ENCODE data around the gene FAM81A.
"Not testable (repeated sequence)": the region's sequence is repeated elsewhere in the genome, so short reads cannot be mapped to it uniquely, and the experiment has no call there.

Gene FAM81A

DNA sequence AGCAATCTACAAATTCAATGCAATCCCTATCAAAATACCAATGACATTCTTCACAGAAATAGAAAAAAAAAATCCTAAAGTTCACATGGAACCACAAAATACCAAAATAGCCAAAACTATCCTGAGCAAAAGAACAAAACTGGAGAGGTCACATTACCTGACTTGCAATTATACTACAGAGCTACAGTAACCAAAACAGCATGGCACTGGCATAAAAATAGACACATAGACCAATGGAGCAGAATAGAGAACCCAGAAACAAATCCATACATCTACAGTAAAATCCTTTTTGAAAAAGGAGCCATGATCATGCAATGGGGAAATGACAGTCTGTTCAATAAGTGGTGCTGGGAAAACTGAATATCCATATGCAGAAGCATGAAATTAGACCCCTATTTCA, 51.5 kb downstream of the FAM81A start:
- not testable (repeated sequence) for FAIRE-seq

DNA sequence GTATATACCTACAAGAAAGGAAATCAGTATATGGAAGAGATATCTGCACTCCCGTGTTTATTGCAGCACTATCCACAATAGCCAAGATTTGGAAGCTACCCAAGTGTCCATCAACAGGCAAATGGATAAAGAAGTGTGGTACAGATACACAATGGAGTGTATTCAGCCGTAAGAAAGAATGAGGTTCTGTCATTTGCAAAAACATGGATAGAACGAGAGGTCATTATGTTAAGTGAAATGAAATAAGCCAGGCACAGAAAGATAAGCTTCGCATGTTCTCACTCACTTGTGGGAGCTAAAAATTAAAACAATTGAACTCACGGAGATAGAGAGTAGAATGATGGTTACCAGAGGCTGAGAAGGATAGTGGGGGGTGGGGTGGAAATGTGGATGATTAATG, 53.1 kb downstream of the FAM81A start:
- FAIRE-seq, result no peak

DNA sequence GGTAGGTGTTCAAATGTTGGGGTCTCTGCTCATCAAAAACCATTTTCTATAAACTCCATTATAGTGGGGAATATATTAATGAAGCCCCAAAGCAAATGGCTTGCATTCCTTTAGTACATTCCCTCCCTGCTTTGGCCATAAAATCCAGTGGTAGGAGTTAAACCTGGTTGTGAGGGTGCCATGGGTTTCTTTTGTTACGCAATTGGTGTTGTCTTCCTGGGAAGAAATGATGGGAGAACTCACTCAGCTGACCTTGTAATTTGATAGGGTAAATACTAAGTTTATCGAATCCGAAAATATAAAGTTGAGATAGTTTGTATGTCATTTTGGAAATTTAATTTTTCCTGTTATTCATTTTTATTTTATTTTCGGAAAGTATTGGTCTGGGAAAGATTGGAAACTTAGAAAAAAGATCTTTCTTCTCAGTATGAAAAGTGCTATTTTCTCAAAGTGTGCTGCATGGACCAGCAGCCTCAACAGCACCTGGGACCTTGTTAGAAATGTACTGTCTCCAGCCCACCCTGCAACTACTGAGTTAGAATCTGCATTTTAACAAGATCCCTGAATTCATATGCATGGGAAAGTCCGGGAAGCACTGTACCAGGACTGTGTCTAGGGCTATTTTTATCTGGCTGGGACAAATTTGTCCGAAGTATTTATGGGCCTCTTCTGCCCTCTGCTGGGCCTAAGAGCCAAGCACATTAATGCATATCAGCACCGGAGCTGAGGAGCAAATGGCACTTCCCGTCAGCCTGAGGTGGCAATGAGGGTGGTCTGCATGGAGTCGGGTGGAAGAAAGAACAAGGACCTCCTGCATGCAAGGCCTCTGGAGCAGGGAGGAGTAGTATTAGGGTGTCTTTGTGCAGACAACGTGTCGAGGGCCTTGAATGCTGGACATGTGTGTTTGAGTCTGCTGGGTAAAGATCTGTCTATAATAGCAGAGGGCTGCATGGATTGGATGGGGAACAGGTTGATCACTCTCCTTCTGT, 54.7 kb downstream of the FAM81A start:
- peak; percentile 9 for FAIRE-seq

DNA sequence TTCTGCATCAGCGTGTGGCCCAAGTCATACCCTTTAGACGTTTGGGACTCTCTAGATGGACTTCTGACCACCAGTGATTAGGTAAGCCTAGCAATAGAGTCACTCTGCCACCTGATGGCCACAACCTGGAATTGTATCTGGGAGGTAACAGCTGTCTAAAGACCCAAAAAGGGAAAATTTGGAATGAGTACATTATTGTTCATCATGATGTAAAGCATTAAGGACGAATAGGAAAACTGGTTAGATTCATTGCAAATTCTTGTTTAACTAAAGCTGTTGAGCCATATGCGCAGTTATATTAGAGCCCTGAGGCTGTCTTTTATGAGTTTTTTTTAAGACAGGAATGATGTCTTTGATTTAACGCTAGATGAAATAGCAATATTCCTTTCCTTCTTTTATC, 63.6 kb downstream of the FAM81A start:
- FAIRE-seq, result peak; percentile 65

DNA sequence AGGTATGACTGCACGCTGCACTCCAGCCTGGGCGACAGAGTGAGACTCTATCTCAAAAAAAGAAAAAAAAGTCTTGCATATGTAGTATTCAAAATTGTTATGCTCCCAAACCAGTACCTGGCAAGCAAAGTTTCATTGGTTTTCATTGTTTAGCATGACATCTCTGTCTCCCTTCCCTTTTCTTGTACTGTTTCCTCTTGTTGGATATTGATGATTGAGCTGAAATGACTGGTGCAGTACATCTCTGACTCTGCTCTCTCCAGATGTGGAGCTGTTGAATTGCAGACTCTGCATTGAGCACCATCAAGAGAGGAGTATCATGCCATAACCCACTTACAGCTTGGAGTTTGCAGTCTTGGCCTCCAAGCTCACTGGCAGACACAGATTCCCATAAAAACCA, 77.2 kb downstream of the FAM81A start:
- FAIRE-seq, result no peak

DNA sequence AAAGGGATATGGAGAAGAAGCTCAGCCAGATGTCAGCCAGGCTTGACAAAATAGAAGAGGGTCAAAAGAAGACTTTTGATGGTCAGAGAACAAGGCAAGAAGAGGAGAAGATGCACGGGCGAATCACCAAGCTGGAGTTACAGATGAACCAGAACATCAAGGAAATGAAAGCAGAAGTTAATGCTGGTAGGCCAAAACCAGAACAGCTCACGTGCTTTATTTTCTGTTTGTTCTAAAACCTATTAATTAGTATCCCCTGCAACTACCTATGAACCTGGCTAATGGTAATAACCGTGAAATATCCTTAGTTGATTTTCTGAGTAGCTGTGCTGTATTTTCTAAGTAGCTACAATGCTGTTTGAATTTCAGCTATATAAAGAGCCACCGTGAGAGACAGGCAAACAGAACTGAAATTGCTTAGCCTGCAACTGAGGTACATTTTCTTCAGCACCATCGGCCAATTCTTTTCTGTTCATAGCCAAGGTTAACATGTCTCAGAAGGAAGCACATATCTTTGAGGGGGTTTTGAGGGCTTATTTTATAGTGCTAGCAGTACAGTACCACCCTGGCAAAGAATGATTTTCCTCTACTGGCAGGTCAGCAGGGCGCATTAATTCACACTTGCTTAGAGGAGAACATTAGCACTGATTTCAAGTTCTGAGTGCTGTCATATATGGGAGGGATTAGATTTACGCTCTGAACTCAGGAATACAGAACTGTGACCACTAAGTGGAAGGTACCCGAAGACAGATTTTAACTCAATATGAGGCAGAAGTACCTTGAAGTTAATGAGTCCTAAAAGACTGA, 78.9 kb downstream of the FAM81A start:
- no peak for FAIRE-seq

DNA sequence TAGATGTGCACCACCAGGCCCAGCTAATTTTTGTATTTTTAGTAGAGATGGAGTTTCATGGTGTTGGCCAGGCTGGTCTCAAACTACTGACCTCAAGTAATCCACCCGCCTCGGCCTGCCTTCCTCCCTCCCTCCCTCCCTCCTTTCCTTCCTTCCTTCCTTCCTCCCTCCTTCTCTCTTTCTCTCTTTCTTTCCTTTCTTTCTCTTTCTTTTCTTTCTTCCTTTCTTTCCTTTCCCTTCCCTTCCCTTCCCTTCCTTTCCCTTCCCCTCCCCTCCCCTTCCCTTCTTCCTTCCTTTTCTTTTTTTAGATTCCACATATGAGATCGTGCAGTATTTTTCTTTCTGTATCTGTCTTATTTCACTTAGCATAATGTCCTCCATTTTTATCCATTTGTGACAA, 81.3 kb downstream of the FAM81A start:
- no peak for FAIRE-seq

DNA sequence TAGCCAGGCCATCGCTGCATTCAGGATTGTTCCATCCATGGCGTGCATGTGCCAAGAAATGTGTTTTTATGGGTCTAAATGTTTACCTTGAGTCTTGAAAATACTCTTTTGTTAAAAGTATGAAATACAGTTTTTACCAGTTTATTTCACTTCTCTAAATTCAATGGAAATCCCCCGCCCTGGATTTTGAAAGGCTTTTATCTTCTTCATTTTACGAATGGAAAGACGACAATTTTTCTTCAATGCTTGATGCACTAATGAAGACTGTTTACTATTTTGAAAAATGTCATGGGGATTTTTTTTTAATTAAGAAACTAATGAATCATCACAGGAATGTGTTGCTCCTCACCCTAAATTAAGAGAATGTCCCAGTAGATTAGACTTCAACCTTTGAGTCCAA, 83.5 kb downstream of the FAM81A start:
- no peak for FAIRE-seq

DNA sequence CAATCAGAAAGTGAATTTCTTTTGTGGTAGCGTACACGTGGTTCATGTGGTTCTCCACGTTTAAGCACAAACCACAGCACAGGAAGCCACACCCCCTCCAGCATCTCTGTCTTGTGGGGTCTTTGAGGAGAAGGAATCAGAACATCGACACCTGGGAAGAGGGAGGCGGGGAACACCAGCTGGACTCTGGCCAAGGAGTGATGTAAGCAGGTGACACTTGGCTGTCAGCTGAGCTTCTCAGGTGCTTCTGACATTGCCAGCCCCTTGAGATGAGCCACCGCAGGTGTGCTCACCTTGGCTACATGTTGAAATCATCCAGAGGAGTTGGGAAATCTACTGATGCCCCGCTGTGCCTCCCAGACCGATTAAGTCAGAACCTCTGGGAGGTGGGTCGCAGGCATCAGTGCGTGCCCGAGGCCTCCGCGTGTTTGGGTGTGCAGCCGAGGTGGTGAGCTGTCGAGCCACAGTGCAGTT, 85.0 kb downstream of the FAM81A start:
- FAIRE-seq, result no peak

DNA sequence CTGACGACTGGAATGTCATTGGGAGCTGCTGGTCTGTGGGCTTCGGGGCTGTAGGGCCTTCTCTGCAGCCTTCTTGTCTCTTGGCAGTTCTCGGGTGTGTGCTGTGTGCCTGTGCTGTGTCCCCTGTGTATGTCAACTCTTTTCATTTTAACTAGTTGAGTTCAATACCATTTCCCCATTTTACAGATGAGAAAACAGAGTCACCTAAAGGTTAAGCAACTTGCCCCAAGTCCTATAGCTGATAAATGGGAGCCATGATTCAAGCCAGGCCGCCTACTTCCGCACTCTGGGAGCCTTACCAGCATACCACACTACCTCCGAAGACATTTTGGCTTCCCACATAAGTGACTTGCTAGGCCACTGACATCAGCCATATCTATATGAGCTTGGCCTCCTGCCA, 85.7 kb downstream of the FAM81A start:
- no peak for FAIRE-seq

DNA sequence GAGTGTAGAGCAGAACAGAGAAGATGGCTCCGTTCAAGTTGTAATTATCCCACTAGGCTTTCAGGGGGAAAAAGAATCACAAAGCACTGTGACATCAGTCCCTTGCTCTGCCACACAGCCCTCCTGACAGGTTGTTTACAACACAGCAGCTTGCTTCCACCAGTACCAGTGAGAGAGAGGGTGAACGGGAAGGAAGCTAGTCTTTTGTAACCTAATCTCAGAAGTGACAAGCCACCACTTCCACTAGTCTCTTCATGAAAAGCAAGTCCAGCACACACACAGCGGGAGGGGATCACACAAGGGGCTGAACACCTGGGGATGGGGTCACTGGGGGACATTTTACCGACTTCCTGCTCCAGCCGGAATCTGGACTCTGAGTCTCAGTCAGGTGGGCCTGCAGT, 86.3 kb downstream of the FAM81A start:
- no peak for FAIRE-seq

DNA sequence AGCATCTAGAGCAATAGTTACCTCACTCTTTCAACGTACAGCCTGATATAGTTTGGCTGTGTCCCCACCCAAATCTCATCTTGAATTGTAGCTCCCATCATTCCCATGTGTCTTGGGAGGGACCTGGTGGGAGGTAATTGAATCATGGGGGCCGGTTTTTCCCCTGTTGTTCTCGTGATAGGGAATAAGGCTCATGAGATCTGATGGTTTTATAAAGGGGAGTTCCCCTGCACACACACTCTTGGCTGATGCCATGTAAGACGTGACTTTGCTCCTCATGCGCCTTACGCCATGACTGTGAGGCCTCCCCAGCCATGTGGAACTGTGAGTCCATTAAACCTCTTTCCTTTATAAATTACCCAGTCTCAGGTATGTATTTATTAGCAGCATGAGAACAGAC, 88.5 kb downstream of the FAM81A start:
- not testable (repeated sequence) for FAIRE-seq

DNA sequence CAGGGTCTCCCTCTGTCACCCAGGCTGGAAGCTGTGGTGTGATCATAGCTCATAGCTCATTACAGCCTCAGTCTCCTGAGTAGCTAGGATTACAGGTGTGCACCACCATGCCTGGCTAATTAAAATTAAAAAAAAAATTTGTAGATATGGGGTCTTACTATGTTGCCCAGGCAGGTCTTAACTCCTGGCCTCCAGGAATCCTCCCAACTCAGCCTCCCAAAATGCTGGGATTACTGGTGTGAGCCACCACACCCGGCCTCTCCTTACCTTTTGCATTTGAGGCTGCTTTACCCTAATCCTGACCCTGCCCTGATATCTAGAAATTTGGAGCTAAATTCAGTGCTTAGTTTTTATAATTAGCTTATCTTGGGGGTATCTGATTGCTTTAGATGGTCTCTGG, 90.4 kb downstream of the FAM81A start:
- no peak for FAIRE-seq

DNA sequence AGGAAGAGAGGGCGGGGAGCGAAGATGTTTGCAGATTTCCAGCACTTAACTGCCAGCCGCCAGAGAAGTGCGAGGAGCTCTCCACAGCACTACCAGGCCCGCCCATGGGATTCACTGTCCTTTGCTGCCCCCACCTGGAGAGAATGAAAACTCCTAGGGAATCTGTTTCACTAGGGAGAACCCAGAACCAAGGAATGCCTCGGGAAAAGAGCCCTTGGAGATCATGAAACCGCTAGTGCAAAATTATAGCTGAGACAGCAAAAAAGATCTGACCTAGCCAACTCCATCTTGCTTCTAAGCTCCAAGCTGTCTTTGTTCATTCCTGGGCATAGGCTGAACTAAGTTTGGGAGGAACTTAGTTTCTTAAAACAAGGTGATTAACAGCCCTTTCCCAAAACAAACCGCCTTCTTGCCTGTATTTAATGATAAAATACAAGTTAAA, 91.0 kb downstream of the FAM81A start:
- peak; percentile 73 for FAIRE-seq

DNA sequence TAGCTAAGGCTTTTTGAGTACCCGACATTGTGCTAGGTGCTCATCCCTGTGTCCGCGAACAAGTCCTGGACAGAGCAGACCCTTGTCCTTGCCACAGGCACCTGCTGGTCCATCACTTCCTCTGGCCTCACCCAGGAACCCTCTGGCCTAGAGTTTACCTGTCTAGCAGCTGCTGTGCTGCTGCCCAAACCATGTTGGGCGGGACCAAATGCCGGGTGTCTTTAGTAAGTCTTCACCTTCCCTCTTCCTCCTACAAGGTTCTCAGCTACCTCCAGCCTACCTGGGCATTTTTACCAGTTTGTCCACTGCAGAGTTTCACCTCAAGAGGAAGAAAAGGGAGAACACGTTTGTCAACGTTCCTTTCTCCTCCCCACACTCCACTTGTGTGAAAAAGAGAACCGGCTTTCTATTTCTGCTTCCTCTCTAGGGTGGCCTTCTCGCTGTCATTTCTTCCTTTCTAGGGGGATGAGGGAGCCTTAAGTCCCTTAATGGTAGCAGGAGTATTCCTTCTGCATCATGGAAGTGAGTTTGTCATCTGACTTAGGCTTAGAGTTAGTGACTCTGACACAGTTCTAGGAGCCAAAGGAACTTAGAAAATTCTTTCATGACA, 93.2 kb downstream of the FAM81A start:
- FAIRE-seq, result no peak

DNA sequence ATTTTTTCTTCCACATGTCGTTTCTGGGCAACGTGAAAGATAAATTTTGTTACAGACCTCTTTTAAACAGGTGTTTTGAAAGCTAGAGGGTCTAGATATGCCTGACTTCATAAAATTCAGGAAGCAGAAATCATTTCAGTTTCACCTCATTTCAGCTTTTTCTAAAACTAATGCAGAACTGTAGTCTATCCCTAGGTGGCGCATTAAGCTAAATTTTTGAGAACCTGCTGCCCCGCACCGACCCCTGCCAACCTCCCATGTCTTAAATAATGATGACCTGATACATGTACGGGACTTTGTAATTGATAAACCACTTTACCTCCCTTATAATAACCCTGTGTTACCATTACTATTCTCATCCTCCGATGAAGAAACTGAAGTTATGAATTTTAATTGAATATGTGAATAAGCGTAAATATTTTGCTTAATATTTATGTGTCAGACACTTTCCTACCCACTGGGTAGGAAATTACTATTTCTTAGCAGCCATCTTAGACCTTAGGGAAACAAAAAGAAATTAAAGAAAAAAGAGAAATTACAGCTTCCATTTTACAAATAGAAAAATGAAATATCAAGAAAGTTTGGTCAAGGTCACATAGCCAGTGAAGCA, 94.9 kb downstream of the FAM81A start:
- no peak for FAIRE-seq

DNA sequence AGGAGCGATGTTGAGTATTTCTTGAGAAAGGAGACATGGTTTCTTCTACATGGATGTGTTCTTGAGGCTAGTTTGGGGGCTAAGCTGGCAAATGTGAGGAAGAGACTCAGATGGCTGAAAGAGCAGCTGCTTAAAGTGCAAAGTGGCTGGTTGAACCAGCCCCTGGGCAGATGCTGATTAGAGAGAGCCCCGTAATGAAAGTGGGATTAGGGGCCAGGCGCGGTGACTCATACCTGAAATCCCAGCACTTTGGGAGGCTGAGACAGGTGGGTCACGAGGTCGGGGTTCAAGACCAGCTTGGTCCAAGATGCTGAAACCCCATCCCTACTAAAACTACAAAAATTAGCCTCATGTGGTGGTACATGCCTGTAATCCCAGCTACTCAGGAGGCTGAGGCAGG, 98.6 kb downstream of the FAM81A start:
- FAIRE-seq, result no peak

DNA sequence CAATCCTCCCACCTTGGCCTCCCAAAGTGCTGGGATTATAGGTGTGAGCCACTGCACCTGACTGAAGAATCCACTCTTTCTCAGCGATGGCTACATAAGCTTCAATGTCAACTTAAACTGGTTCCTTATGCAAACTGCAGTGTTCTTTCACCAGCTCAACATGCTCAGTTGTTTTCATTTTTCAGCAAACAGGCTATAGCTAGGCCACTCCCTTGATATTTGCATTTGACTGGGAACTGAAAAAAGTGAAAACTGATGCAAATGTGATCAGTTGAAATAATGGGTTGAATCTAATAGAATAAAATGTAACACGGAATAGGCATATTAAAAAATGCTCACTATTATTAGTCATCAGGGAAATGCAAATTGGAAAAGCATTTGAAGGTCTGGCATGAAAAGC, 99.4 kb downstream of the FAM81A start:
- no peak for FAIRE-seq

DNA sequence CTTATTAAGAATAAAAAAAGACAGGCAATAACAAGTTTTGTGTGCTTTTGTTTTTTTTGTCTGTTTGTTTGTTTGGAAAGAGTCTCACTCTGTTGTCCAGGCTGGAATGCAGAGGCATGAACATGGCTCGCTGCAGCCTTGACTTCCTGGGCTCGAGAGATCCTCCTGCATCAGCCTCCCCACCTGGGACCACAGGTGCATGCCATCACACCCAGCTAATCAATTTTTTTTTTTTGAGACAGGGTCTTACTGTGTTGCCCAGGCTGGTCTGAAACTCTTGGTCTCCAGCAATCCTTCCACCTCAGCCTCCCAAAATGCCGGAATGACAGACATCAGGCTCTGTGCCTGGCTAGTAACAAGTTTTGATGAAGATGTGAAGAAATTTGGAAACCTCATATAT, 100.5 kb downstream of the FAM81A start:
- FAIRE-seq, result no peak

DNA sequence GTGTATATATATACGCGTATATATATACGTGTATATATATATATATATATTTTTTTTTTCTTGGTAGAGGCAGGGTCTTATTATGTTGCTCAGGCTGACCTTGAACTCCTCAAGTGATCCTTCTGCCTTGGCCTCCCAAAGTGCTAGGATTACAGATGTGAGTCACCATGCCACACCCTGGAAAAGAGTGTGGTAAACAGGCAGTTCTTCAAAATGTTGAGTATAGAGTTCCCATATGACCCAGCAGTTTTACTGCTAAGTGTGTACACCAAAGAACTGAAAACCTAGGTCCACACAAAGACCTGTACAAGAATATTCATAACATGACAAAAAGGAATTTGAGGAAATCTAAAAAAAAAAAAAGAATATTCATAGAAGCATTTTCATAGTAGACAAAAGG, 101.8 kb downstream of the FAM81A start:
- FAIRE-seq, result no peak

DNA sequence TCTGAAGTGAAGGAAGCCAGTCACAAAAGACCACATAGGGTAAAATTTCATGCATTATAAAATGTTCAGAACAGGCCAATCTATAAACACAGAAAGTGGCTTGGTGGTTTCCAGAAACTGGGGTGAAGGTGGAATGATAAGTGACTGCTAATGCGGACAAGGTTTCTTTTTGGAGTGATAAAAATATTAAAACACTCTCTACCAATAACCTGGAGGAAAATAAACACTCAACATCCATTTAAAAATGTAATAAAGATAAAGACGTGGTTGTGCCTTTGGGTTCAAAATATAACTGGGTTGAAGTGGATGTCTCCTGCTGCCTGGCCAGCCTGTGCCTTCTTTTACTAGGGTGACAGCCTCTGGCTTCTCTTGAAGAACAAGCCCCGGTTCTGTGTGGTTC, 102.7 kb downstream of the FAM81A start:
- no peak for FAIRE-seq

DNA sequence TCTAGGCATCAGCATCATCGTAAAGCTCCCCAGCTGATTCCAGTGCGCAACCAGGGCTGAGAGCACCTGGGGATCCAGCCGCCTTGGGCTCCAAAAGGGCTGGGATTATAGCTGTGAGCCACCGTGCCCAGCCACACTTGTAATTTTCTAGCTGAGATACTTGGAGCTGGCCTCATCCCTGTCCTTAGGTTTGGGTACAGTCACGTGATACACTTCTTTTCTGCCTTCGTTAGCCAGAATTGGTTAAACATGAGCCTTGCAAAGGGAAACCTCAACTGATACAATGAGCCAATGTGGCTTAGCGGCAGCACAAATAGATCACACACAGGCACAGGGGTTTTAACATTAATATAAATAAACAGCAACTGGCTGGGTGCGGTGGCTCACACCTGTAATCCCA, 103.8 kb downstream of the FAM81A start:
- no peak for FAIRE-seq

All from TTC549 (cell line).